Fibroblast of skin of scalp (primary cell): ENCODE results near the gene OR4D1.

Experiments used
- DNase-seq: peaks from one replicate; pipeline ENCODE4 v3.0.0-alpha.2; 2013

Gene OR4D1

GRCh38 chr17:58156839-58157803, 8.9 kb downstream of the OR4D1 start:
- peak; percentile 1 for DNase-seq

- DNase-seq, result no peak
Observed at GRCh38 chr17:58158181-58158580, 10.0 kb downstream of the OR4D1 start.

GRCh38 chr17:58161566-58161965, 13.4 kb downstream of the OR4D1 start:
- DNase-seq, result no peak

GRCh38 chr17:58165981-58166380, 17.8 kb downstream of the OR4D1 start:
- DNase-seq, result no peak

- no peak for DNase-seq
Observed at GRCh38 chr17:58166682-58167081, 18.5 kb downstream of the OR4D1 start, which contains the start of gene OR4D2. Gene OR4D2 (plus strand): TSS chr17:58166982. CDS start chr17:58169656, 2,674 bp downstream.

GRCh38 chr17:58170622-58171021, 22.4 kb downstream of the OR4D1 start:
- DNase-seq, result no peak

GRCh38 chr17:58172369-58173071, 24.3 kb downstream of the OR4D1 start:
- no peak for DNase-seq

- DNase-seq, result no peak
Observed at GRCh38 chr17:58174871-58175270, 26.7 kb downstream of the OR4D1 start.

- no peak for DNase-seq
Observed at GRCh38 chr17:58176200-58176599, 28.0 kb downstream of the OR4D1 start.

GRCh38 chr17:58181796-58182195, 33.6 kb downstream of the OR4D1 start:
- DNase-seq, result no peak

- no peak for DNase-seq
Observed at GRCh38 chr17:58183514-58183913, 35.3 kb downstream of the OR4D1 start.

- DNase-seq, result peak; percentile 6
Observed at GRCh38 chr17:58184308-58184985, 36.3 kb downstream of the OR4D1 start.

- no peak for DNase-seq
Observed at GRCh38 chr17:58184986-58185761, 37.0 kb downstream of the OR4D1 start.

GRCh38 chr17:58186591-58186990, 38.4 kb downstream of the OR4D1 start:
- DNase-seq, result no peak

- DNase-seq, result no peak
Observed at GRCh38 chr17:58187063-58187462, 38.9 kb downstream of the OR4D1 start.

- DNase-seq, result no peak
Observed at GRCh38 chr17:58187675-58188074, 39.5 kb downstream of the OR4D1 start.

GRCh38 chr17:58189436-58190146, 41.4 kb downstream of the OR4D1 start:
- peak; percentile 85 for DNase-seq

GRCh38 chr17:58191241-58191896, 43.2 kb downstream of the OR4D1 start:
- no peak for DNase-seq

- DNase-seq, result no peak
Observed at GRCh38 chr17:58192612-58193011, 44.4 kb downstream of the OR4D1 start, which contains the start of gene EPX. Gene EPX (plus strand): TSS chr17:58192726. CDS start chr17:58192847, 121 bp downstream.

GRCh38 chr17:58193641-58194255, 45.6 kb downstream of the OR4D1 start:
- no peak for DNase-seq
